Measurements from ENCODE around the gene PTPMT1. TPM values are rescaled to one million over a fixed set of nuclear protein-coding genes. Genes with fewer than 3 reads are reported as not detected.

PTPMT1 gene
- total and polyA plus RNA-seq, 2 experiments from 2014 or later: 106 to 109 TPM

DNA sequence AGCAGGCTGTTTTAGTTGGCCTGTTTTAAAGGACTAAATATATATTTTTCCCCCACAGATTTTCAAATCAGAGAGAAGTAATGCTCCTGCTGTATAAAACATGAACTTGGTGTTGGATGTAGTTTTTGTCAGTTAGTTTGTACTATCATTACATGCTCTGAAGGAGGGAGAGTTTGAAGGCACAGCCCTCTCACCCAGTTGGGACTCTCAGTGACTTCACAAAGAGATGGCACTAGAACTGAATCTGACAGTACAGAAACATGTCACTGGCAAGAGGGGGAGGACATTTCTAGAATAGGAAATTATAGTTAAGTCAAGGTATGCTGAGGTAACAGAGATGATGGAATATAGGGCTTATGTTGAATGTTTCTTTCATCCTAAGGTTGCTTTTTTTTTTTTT is 49.9 kb downstream of the PTPMT1 start (continued):
- TF ChIP-seq, protein P1, sequence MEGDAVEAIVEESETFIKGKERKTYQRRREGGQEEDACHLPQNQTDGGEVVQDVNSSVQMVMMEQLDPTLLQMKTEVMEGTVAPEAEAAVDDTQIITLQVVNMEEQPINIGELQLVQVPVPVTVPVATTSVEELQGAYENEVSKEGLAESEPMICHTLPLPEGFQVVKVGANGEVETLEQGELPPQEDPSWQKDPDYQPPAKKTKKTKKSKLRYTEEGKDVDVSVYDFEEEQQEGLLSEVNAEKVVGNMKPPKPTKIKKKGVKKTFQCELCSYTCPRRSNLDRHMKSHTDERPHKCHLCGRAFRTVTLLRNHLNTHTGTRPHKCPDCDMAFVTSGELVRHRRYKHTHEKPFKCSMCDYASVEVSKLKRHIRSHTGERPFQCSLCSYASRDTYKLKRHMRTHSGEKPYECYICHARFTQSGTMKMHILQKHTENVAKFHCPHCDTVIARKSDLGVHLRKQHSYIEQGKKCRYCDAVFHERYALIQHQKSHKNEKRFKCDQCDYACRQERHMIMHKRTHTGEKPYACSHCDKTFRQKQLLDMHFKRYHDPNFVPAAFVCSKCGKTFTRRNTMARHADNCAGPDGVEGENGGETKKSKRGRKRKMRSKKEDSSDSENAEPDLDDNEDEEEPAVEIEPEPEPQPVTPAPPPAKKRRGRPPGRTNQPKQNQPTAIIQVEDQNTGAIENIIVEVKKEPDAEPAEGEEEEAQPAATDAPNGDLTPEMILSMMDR (conservative IDR thresholded peaks at IDR 0.05; ENCODE audit: low read depth in 2 of 2): no peak
- TF ChIP-seq CREB1 (CRISPR knock-in tag; IDR thresholded peaks at IDR 0.05; ENCODE audit: low read depth) (no peak), NANOG (IDR thresholded peaks at IDR 0.05; ENCODE audit: borderline replicate concordance) (no peak)

DNA sequence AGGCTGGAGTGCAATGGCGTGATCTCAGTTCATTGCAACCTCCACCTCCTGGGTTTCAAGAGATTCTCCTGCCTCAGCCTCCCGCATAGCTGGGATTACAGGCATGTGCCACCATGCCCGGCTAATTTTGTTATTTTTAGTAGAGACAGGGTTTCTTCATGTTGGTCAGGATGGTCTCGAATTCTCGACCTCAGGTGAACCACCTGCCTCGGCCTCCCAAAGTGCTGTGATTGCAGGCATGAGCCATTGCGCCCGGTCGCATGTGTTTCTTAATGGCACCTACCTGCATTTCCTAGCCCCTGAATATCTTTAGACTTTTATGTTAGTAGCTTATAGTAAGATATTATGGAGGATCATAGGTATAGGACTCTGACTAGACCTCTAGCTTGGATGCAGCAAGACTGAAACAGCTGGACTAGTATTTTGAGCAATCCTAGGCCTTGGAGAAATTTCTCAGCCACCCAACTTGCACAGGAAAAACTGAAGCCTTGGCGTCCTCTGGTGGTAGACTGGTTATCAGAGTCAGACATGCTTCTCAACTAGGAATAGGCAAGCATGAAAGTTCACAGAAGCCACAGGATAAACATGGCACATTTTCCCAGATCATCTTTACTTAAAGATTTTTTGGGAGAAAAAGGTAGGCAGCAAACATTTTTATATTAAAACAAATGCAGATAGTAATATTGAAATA is 51.5 kb downstream of the PTPMT1 start:
- Histone ChIP-seq H3K4me3 (no peak overlapping the region), H3K27me3 (ENCODE audit: insufficient read depth) (no peaks in the 10 kb centered on the region), H2AFZ (no peak overlapping the region), H3K4me2 (no peak overlapping the region), H3K4me1 (ENCODE audit: insufficient read depth) (no peaks in the 10 kb centered on the region), H3K9me2 (ENCODE audit: insufficient read depth) (no peaks in the 10 kb centered on the region), H3K36me3 (ENCODE audit: insufficient read depth) (peaks cover 14% of the 10 kb centered on the region), H3K27ac (ENCODE audit: low read depth) (no peak overlapping the region), H4K20me1 (replicated peaks; ENCODE audit: insufficient read depth) (peaks cover 8% of the 10 kb centered on the region), H3K79me2 (replicated peaks; ENCODE audit: insufficient read depth) (no peaks in the 10 kb centered on the region), H3F3A (replicated peaks; ENCODE audit: low read depth) (peaks cover 7% of the 10 kb centered on the region; the same call in 1 of the 2 replicates)
- no peaks in the 10 kb centered on the region for H3K4me1 Mint-ChIP-seq
- H3K36me3 Mint-ChIP-seq (ENCODE audit: low read depth): peaks cover 25% of the 10 kb centered on the region; the same call in 2 of the 3 replicates
- H3K9me3 Mint-ChIP-seq: no peaks in the 10 kb centered on the region
- H3K27me3 Mint-ChIP-seq (ENCODE audit: insufficient read depth, low read depth, poor library complexity): no peaks in the 10 kb centered on the region
- TF ChIP-seq, protein P1 (conservative IDR thresholded peaks at IDR 0.05; ENCODE audit: low read depth in 2 of 2): peak; percentile 84 to 88
- no peak for TF ChIP-seq ZNF114 (CRISPR knock-in tag; IDR thresholded peaks at IDR 0.05)
- TF ChIP-seq, protein P2, sequence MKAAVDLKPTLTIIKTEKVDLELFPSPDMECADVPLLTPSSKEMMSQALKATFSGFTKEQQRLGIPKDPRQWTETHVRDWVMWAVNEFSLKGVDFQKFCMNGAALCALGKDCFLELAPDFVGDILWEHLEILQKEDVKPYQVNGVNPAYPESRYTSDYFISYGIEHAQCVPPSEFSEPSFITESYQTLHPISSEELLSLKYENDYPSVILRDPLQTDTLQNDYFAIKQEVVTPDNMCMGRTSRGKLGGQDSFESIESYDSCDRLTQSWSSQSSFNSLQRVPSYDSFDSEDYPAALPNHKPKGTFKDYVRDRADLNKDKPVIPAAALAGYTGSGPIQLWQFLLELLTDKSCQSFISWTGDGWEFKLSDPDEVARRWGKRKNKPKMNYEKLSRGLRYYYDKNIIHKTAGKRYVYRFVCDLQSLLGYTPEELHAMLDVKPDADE (IDR thresholded peaks at IDR 0.05): no peak
- TF ChIP-seq, protein P3, sequence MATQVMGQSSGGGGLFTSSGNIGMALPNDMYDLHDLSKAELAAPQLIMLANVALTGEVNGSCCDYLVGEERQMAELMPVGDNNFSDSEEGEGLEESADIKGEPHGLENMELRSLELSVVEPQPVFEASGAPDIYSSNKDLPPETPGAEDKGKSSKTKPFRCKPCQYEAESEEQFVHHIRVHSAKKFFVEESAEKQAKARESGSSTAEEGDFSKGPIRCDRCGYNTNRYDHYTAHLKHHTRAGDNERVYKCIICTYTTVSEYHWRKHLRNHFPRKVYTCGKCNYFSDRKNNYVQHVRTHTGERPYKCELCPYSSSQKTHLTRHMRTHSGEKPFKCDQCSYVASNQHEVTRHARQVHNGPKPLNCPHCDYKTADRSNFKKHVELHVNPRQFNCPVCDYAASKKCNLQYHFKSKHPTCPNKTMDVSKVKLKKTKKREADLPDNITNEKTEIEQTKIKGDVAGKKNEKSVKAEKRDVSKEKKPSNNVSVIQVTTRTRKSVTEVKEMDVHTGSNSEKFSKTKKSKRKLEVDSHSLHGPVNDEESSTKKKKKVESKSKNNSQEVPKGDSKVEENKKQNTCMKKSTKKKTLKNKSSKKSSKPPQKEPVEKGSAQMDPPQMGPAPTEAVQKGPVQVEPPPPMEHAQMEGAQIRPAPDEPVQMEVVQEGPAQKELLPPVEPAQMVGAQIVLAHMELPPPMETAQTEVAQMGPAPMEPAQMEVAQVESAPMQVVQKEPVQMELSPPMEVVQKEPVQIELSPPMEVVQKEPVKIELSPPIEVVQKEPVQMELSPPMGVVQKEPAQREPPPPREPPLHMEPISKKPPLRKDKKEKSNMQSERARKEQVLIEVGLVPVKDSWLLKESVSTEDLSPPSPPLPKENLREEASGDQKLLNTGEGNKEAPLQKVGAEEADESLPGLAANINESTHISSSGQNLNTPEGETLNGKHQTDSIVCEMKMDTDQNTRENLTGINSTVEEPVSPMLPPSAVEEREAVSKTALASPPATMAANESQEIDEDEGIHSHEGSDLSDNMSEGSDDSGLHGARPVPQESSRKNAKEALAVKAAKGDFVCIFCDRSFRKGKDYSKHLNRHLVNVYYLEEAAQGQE (IDR thresholded peaks at IDR 0.05; ENCODE audit: unreplicated experiment): no peak
- peak; percentile 77 for DNase-seq (ENCODE audit: low spot score)
- no peak overlapping the region for H3K27ac Mint-ChIP-seq
- ATAC-seq: peak; percentile 84
- H3K4me3 Mint-ChIP-seq: no peak overlapping the region

All from GM23338 (cell line).